HL-60/S4 treated with phorbol 12-myristate 13-acetate at 8.2 ng/mL for 4 days and 3 days (cell line): ENCODE data around the gene PRDM16.

Source experiments
- in situ Hi-C: fragments of 300-500 bp; cut with MboI; formaldehyde crosslinking; loops from 2 replicates; pipeline ENCODE4 v1.15.0; 2022; ENCODE audit warnings: low sequenced_read_pairs

PRDM16 gene

DNA sequence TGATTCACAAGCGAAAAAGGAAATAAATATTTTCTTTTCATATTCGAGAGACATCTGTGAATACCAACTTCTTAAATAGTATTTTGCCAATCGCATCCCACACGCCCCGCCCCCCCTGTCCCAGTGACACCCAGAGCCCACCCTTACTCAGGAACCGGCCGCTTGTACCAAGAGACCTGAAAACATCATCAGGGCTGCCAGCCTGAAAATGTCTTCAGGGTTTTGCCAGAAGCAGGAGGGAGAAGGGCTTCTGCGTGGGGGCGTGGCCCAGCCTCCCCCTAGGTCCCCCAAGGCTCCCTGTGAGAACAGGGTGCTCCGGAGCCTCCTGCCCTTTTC, 126.4 kb downstream of the PRDM16 start:
- in situ Hi-C loops, result no loop called here

DNA sequence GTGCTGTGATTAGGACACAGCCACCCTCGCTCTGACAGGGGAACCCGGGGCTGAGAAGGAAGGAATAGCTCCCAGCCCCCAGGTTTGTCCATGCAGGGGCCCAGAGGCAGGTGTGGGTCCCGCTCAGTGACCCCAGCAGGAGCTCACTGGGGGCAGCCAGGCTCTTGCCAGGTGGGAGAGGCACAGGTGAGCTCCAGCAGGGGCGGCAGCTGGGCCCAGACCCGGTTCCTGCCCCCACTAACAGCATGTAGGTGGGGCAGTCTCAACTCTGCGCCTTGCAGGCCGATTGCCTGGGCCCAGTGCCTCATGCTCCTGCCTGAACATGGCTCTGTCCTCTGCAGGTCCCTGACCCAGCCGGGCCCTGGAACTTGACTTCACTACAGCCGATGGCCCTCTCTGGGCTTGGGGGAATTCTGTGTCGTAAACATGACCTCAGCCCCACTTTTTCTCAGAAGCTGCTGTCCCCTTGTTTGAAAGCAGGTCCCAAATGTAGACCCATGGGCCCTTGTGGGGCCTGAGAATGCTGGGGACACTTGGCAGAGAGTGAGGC, 127.0 kb downstream of the PRDM16 start:
- in situ Hi-C loops, result no loop called here

DNA sequence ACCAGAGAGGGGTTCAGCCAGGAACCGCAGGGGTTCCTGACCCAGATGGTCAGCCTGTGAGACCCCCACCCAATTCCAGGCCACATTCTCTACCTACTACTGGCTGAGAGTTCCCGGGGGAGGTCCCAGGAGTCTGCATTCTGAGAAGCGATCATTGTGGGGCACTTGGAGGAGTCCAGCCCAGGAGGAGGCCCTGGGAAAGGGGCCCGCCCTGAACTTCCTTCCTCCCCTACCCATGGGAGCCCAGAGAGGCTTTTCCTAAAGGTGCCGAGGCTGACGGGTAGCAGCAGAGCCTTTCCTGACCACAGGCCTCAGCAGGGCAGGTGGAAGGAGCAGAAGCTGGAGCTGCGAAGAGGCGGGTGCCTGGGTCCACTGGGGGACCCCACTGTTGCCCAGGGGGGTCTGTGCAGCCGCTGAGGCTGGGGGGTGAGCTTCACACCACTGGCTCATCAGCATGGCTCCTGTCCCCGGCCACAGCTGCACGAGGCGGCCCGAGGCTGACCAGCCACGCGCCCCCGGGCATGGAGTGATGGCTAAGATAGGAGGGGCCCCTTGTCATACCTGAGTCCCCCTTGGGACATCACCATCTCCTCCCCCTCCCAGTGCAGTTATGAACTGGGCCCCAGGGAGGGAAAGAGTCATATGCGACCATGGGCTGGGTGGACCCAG, 127.7 kb downstream of the PRDM16 start:
- in situ Hi-C loops, result no loop called here

DNA sequence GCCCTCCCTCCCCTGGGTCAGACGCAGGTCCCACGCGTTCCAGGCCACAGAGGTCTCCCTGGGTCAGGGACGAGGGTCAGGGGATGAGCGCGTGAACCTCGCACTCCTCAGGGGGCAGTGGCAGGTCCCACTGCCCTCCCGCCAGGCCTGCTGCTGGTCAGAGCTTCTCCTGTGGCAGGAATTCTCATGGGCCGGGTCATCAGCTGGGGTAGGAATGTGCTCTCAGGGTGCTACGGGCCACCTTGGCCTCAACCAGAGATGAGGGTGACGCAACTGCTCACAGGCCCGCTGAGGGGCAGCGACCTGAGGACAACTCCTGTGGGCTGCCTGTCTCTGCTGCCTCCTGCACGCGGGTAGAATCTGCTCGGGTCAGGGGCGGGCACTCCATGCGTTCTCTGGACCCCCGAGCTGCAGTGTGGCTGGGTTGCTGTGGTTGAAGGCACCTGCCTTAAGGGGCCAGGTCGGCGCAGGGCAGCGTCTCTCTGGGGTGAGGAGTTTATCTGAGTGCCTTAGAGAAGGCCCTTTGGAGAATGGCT, 128.8 kb downstream of the PRDM16 start:
- in situ Hi-C loops, result no loop called here

DNA sequence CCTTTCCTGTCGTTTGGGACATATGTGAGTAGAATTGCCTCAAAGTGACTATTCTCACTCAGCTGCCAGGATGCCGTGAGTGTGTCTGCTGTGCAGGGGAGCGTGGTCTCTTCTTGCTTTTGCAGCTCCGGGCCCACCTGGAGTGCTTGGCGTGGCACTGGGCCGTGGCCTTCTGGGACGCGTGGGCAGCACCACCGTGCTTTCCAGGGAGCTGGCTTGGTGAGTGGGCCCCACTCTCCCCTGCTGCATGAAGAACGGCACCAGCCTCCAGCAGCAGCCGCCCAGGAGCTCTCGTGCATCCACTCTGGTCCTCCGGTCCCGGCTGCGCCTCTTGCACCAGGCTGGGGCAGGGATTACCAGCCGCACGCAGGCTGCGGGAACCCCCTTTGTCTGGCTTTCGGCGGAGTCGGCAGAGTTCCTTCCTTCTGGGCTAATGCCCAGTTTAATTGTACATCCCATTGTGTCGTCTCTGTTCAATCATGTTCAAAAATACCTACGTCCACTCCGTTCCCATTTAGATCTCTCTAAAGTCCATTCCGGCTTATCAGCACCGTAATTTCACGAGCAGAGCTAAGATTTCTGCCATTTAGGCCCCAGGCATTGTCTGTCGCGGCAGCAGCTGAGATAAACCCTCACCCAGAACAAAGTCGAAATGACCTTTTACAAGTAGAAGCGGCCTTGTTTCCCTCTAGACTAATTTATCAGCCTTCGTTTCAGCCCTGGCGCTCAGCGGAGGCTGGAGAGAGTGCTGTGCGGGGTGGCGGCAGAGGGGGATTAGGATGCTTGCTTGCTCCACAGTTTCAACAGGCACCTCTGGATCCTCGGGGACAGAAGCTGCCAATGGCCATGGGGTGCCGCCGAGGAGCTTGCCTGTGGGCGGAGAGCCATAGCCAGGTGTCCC, 129.6 kb downstream of the PRDM16 start:
- in situ Hi-C loops, result no loop called here

DNA sequence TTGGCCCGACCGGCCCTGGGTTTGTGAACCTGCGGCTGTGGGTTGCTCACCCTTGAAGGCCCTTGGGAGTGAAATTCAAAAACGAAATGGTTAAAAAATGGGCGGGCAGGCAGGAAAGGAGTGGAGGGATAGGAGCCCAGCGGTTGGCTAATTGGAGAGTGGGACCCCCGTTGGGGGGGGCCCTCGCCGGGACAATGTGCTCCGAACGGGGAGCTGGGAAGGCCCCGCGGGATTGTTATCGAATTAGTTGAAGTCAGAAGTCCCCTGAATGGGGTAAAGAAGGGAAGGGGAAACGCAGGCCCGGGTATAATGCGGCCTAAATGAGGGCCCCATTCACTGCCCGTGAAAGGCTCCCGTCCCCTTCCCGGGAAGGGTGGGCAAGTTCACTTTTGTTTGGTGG, 135.7 kb downstream of the PRDM16 start:
- in situ Hi-C loops, result no loop called here

DNA sequence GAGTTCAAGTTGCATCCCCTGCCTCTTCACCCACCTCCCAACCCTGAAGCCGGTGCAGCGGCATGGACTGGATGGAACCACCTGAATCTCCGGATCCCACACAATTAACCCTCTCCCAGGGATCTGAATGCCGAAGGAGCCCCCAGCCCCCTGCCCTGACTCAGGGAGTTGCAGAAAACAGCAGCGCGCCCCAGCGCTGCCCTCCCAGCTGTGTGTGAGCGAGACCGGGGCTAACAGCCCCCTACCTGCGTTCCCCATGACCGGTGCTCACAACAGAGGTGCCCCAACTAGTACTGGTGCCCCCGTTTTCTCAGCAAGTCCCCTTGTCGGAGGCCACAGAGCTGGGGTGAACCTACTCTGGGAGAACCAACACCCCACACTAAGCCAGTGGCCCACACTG, 136.8 kb downstream of the PRDM16 start:
- in situ Hi-C loops, result no loop called here

DNA sequence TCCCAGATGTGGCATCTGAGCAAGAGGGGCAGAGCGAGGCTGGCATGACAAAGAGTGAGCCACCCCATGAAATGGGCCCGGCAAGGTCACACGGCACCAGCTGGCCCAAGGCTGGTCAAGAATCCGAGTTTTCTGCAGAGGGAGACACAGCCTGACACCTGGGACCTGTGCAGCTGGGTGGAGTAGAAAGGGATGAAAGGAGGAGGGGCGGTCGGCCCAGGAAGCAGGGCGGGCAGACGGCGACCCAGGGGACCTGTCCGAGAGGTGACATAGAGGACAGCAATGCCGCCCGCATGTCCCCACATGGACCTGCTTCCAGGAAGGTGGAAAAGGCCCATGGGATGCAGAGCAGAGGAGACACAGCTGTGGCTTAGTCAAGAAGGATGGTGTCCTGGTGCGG, 137.7 kb downstream of the PRDM16 start:
- in situ Hi-C loops, result no loop called here

DNA sequence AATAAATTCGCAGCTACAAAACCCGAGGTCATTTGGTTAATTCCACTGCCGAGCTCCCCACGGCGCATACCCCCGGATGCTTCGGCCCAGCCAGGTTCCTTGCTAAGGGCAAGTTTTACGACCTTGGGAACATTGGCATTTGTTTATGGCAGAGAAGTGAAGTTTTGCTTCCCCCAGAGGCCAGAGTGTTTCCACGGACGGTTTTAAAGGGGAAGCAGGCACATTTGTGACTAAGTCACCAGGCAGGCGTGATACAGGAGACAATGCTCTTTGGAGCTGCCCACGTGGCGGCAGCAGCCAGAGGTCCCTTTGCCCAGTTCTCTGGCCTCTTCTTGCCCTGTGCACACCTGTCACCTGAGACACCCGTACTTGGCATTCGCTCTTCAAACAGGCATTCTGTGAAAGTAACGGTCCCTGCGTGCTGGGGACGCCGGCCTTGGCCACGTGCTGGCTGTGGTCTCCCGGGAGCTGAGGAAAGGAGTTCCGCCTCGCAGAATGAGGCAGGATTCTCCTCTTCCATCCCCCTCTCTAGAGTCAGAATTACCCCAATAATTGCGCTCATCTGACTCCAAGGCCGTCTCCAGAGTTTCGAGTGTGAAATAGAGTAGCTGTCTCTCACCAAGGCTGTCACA, 138.3 kb downstream of the PRDM16 start:
- in situ Hi-C loops, result no loop called here

DNA sequence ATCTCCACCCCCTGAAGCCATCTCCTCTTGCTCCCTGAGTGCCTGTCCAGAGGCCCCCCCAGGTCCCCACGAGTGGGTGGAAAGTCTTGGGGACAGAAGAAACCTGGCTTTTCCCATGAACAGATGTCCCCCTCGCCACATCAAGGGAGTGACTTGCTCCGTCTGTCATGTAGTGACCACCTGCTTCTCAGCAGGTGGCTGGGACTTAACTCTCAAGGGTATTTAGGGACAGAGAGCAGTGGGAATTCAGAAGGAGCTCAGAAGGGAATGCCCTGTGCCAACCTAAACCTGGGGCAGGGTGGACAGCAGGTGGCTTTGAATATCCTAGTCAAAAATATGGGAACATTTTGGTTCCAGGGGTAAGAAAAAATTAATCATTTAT, 139.8 kb downstream of the PRDM16 start:
- in situ Hi-C loops, result no loop called here

DNA sequence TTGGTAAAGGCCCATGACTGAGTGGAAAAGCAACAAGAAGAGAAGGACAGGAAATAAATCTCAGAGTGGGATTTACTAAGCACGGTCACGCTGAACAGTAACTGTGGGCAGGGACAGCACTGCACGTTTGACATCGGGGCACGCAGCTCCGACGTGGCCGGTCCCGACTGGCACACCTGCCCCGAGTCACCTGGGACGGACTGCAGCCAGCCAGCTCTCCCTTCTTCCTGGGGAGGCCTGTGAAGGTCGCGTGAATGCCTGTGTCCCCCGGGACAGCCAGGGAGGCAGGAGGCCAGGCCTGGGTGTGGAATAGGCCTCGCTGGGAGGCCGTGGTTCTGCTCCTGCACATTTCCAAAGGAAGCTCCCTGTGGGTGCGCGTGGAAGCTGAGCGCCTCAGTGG, 140.2 kb downstream of the PRDM16 start:
- in situ Hi-C loops, result no loop called here

DNA sequence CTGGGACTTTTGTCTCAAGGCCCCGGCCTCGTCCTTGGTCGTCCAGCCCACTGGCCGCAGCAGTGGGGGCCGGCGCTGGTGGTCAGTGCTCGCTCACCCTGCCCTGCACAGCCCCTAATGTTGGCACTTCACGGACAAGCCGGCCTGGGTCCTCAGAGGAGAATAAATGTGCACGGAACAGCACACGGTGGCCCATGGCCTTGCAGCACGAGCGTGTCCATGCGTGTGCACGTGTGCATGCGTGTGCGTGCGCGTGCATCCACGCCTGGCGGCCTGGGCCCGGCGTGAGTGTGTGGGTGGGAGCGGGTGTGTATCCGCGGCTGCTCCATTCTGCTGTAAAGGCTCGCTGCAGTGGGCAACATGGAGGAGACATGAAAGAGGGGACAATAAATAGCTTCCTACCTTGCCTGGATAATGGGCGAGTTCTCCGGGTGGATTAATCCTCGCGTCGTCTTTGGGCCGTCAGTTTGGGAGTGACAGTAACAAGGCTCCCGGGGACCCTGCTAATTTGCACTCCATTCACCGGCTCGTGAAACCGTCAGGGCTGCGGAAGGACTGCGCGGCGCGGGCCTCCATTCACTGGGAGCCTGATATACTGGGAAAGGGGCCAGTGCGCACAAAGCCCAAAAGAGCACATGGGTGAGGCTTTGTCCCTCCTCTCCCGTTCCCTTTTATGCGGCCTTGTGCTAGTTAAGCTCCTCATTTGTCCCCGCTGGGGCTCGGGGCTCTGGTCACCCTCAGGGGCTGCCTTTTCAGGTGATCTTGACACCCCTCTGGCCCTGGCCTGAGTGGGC, 142.8 kb downstream of the PRDM16 start:
- in situ Hi-C loops, result no loop called here

DNA sequence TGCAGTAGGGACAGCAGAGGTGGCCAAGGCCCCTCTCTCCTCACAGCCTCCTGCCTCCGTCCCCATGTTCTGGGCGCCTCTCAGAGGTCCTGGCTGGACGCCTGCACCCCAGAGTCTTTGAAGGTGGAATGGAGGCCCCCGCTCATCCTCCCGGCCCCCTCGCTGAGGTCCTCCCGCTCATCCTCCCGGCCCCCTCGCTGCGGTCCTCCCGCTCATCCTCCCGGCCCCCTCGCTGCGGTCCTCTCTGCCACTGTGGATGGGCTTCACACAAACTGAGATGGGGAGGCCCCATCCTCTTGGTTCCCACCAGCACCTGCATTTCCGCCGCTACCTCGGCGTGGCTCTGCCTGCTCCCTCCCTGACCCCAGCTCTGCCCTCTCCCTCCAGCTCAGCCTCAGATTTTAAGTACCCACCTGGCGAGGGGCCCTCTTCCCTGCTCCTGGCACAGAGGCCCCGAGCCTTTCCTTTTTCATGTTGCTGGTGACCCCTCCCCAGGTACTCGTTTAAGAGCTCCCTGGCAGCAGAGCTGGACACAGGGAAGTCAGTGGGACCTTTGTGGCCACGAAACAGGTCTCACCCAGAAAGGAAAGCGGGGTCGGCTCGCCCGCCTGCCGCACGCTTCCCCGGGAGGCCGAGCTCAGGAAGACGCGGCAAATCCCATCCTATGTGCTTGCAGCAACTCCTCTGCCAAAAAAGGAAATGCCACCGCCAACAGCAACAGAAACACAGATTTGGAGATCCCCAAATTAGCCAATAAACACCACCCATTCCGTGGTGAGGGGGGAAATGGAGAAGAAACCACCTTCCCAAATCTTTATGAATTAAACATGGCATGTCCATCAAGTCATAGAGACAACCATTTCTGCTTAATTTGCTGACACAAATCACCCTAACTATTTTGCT, 143.7 kb downstream of the PRDM16 start:
- in situ Hi-C loops, result no loop called here

DNA sequence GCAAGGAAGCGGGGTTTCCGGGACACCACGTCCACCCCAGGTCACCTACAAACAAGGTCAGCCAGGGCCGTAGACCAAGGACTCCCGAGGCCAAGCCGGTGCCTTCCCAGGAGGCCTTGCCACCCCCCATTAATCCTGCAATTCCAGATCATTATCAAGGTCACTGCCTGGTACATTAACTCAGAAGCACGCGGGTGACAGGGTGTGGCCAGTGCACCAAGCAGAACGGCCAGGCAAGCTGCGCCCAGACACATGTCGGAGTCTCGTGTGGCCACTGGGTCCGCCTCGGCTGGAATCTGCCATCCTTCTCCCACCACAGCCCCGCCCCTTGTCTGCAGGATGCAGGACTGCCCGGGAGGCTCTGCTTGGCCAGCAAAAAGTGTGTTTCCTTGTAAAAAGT, 144.7 kb downstream of the PRDM16 start:
- in situ Hi-C loops, result no loop called here

DNA sequence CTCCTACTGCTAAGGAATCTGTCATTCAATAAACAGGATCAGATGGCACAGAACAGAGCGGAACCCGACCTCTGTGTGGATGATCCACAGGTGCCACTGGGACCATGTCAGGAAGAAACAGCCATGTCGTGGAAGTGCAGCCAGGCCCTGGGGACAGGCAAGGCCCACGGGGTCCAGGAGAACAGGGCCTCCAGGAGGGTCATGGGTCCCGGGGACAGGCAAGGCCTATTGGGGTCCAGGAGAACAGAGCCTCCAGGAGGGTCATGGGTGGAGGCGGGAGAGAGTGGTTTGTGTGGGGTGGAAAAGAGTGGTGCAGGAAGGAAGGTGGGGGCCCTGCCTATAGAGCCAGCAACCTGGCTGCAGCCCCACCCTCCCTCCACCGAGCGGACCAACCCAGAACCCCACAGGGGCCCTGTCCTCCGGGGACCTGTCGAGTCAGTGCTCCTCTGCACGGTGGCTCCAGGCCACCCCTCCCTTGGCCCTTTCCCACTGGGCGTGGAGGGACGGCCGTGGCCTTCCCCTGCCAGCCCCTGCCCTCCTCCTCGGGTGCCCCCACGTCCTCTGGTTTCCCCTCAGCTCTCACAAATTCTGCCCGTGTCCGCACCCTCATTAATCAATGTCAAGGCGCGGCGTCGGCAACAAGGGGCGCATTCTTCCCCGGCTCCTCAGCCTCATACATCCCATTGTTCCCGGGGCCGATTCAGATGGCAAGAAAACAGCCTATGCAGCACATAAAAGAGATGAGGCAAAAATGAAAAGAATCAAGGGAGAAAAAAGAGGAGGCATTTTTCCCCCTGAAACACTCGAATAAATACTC, 146.4 kb downstream of the PRDM16 start:
- in situ Hi-C loops, result no loop called here

DNA sequence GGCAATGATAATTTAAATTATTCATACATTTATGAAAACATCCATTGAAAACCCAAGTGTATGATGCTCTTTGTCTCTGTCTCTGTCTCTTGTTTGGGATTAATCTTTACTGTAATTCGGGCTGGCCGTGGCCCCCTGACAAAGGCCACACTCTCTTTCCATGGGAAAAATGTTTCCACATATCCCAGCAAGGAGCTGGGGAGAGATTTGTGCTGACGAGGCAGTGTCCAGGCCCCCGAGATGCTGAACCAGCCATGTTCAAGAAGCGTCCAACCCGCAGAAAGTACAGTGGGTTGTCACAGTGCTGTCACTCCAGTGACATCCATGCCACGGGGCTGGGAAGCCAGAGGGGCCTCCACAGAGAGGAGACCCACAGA, 147.0 kb downstream of the PRDM16 start:
- in situ Hi-C loops, result no loop called here

DNA sequence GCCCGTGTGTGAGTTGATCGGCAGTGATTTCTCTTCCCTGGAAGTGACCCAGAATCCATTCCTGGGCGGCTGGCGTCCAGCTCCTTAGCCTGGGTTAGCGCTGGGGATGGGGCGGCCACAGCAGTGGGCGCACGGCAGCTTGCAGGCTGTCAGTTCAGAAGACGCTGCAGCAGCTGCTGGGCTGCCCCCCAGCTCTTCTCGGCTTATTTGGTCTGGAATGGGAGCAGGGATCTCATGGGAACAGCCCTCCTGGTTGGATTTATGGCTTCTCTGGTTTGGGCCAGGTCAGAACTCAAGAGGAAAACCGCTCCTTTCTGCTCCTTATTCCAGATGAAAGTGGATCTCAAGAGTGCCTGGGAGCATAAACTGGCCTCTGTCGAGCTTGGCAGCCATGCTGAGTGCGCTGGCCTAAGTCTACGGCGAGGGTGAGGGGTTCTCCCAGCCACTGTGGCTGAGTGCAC, 148.2 kb downstream of the PRDM16 start:
- in situ Hi-C loops, result no loop called here

DNA sequence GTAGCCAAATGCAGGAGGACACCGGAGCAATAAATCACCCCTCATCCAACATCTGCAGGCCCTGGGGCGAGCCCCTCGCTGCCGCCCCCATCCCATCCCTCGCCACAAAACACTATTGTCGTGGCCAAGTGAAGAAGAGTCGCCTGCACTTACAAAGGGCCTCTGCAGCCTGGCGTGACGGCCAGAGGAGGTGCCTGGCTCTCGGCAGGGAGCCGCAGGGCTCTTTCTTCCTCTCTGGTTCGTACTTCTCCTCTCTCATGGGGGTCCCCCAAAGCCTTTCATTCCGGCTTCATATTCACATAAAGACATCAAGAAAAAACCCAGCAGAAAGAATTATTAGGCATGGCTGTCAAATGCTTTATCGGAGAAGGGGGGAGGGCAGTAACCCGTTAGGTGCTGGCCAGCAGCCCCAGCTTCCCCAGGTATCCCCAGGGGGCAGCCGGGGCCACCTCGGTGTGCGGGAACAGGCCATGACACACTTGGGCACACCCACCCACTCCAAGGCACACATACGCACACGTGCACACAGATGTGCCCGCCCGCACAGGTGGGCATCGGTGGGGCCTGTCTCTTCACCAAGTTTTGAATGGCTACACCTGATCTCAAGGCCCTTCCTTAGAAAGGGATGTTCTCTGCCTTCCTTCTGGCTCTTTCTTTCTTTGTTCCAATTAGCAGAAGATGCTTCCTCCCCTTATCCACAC, 149.1 kb downstream of the PRDM16 start:
- in situ Hi-C loops, result no loop called here
